ENCODE data around the gene CTNNA3.

DNA sequence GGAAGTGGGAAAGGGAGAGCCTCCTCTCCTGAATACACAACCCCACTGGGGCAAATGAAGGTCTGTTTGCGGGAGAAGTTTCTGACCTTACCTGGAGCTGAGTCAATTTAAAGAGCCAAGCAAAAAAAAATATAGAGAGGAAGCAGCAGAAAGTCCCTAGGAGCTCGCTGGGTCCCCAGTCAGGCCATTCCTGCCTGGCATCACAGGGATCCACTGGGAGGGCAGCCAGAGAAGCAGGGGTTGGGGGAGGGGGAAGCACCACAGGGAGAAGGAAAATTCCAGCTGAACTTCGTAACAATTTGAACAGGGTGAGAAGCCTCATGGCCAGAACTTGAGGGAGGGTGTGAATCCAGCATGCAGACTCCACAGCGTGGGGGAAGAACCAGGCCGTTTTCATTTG, 471.4 kb downstream of the CTNNA3 start:
- TF ChIP-seq, protein P1, sequence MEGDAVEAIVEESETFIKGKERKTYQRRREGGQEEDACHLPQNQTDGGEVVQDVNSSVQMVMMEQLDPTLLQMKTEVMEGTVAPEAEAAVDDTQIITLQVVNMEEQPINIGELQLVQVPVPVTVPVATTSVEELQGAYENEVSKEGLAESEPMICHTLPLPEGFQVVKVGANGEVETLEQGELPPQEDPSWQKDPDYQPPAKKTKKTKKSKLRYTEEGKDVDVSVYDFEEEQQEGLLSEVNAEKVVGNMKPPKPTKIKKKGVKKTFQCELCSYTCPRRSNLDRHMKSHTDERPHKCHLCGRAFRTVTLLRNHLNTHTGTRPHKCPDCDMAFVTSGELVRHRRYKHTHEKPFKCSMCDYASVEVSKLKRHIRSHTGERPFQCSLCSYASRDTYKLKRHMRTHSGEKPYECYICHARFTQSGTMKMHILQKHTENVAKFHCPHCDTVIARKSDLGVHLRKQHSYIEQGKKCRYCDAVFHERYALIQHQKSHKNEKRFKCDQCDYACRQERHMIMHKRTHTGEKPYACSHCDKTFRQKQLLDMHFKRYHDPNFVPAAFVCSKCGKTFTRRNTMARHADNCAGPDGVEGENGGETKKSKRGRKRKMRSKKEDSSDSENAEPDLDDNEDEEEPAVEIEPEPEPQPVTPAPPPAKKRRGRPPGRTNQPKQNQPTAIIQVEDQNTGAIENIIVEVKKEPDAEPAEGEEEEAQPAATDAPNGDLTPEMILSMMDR (IDR thresholded peaks at IDR 0.05): no peak
- no peak for TF ChIP-seq POLR2A (IDR thresholded peaks at IDR 0.05)

Measured in uterus (tissue), 2 donors.